ENCODE data around the gene ODAD3. TPM values are rescaled to one million over a fixed set of nuclear protein-coding genes. Genes with fewer than 3 reads are reported as not detected.
A peak's percentile ranks its signal among the peaks of the same experiment; 100 is the strongest.

The ODAD3 gene
- total and polyA plus RNA-seq, 2 of the 13 experiments (the other 11 are each of a cell fraction or from before 2014, with no cell fraction given) = 0.04 to 0.08 TPM

GRCh38 chr19:11482384-11483050, 47.6 kb upstream of the ODAD3 start (continued):
- TF ChIP-seq MNT (IDR thresholded peaks at IDR 0.05) (peak; percentile 62), AFF4 (CRISPR knock-in tag; IDR thresholded peaks at IDR 0.05) (no peak), ZNF496 (CRISPR knock-in tag; IDR thresholded peaks at IDR 0.05; ENCODE audit: insufficient replicate concordance) (no peak), ZNF264 (CRISPR knock-in tag; IDR thresholded peaks at IDR 0.05) (peak; percentile 70; the same call in 1 of the 2 replicates), POLR2G (IDR thresholded peaks at IDR 0.05; ENCODE audit: low read depth, low read length) (peak; percentile 56; the same call in 1 of the 2 replicates), U2AF1 (optimal IDR thresholded peaks at IDR 0.05; ENCODE audit: low read depth, low read length) (no peak), ZNF232 (CRISPR knock-in tag; IDR thresholded peaks at IDR 0.05; ENCODE audit: borderline replicate concordance) (peak; percentile 83; the same call in 1 of the 2 replicates), FOXP4 (CRISPR knock-in tag; IDR thresholded peaks at IDR 0.05) (peak; percentile 61; the same call in 1 of the 2 replicates), GATAD1 (CRISPR knock-in tag; IDR thresholded peaks at IDR 0.05) (peak; percentile 50; the same call in 1 of the 2 replicates), PAF1 (CRISPR knock-in tag; IDR thresholded peaks at IDR 0.05) (no peak), HMGXB4 (CRISPR knock-in tag; IDR thresholded peaks at IDR 0.05; ENCODE audit: borderline replicate concordance in 1 of 2, low read depth in 1 of 2) (peak; percentile 64 to 85; a peak in 2 of 4 replicates), ZNF383 (CRISPR knock-in tag; IDR thresholded peaks at IDR 0.05; ENCODE audit: borderline replicate concordance) (no peak), NR2F1 (CRISPR knock-in tag; IDR thresholded peaks at IDR 0.05) (no peak), TERF1 (CRISPR knock-in tag; IDR thresholded peaks at IDR 0.05) (no peak), STAT5B (CRISPR knock-in tag; IDR thresholded peaks at IDR 0.05) (no peak), CREBL2 (CRISPR knock-in tag; IDR thresholded peaks at IDR 0.05; ENCODE audit: borderline replicate concordance) (no peak)
